ENCODE data around the gene TNFRSF1A.

Gene TNFRSF1A

GRCh38 chr12:6279631-6280030 is 62.2 kb downstream of the TNFRSF1A start:
- Histone ChIP-seq H4K20me1 (ENCODE audit: insufficient read depth) (no peaks in the 10 kb centered on the region), H3K9ac (no peak overlapping the region), H3K27ac (no peak overlapping the region), H3K4me2 (no peak overlapping the region), H3K4me1 (ENCODE audit: low read depth, poor library complexity, severe bottlenecking) (peaks cover 6% of the 10 kb centered on the region), H2AFZ (ENCODE audit: low read depth) (no peak overlapping the region), H3K4me3 (IDR thresholded peaks at IDR 0.05; ENCODE audit: insufficient read depth, low read depth, low read length) (no peak overlapping the region), H3K36me3 (ENCODE audit: insufficient read depth) (no peaks in the 10 kb centered on the region), H3K79me2 (ENCODE audit: insufficient read depth, low read depth) (no peaks in the 10 kb centered on the region), H3K27me3 (ENCODE audit: insufficient read depth, low read depth) (peaks cover 2% of the 10 kb centered on the region; the same call in 1 of the 2 replicates)
- no peak for TF ChIP-seq CTCF (conservative IDR thresholded peaks at IDR 0.05; ENCODE audit: low read depth, low read length)

- no peaks in the 10 kb centered on the region for H4K20me1 ChIP-seq (ENCODE audit: insufficient read depth)
- no peak overlapping the region for H3K9ac ChIP-seq
- peaks cover 2% of the 10 kb centered on the region; the same call in 1 of the 2 replicates for H3K27me3 ChIP-seq (ENCODE audit: insufficient read depth, low read depth)
- peak overlapping the region; percentile 47; the same call in 1 of the 2 replicates for H2AFZ ChIP-seq (ENCODE audit: low read depth)
- TF ChIP-seq CTCF (conservative IDR thresholded peaks at IDR 0.05; ENCODE audit: low read depth, low read length): no peak
- no peaks in the 10 kb centered on the region for H3K79me2 ChIP-seq (ENCODE audit: insufficient read depth, low read depth)
- no peak overlapping the region for H3K27ac ChIP-seq
- peak overlapping the region; percentile 29; the same call in 1 of the 2 replicates for H3K4me2 ChIP-seq
- H3K36me3 ChIP-seq (ENCODE audit: insufficient read depth): no peaks in the 10 kb centered on the region
- no peak overlapping the region for H3K4me3 ChIP-seq (IDR thresholded peaks at IDR 0.05; ENCODE audit: insufficient read depth, low read depth, low read length)
- H3K4me1 ChIP-seq (ENCODE audit: low read depth, poor library complexity, severe bottlenecking): peaks cover 9% of the 10 kb centered on the region
These were observed 62.6 kb downstream of the TNFRSF1A start for GRCh38 chr12:6279256-6279628.

Data from KMS-11 (cell line).